Nephron progenitor cell (in vitro differentiated cells): ENCODE results near the gene GPC3.
A peak's percentile ranks its signal among the peaks of the same experiment; 100 is the strongest.

Experiments used
- DNase-seq: peaks from one replicate; pipeline ENCODE4 v3.0.0; 2021
- H3K27ac Mint-ChIP-seq: 2 replicates; pipeline ENCODE4 v1.8.0; 2021; ENCODE audit warnings: mild to moderate bottlenecking, moderate library complexity, mixed read lengths
- H3K27me3 Mint-ChIP-seq: 2 replicates; pipeline ENCODE4 v1.8.0; 2021; ENCODE audit warnings: mild to moderate bottlenecking, low read depth, mixed read lengths; ENCODE audit not compliant: poor library complexity
- H3K36me3 Mint-ChIP-seq: 2 replicates; pipeline ENCODE4 v1.8.0; 2021; ENCODE audit warnings: low read depth, mixed read lengths
- H3K4me1 Mint-ChIP-seq: 2 replicates; pipeline ENCODE4 v1.8.0; 2021; ENCODE audit warnings: mixed read lengths
- H3K4me3 Mint-ChIP-seq: 2 replicates; pipeline ENCODE4 v1.8.0; 2021; ENCODE audit warnings: mild to moderate bottlenecking, moderate library complexity, mixed read lengths
- H3K9me3 Mint-ChIP-seq: 2 replicates; pipeline ENCODE4 v1.8.0; 2021; ENCODE audit warnings: mild to moderate bottlenecking, moderate library complexity, mixed read lengths
- CTCF ChIP-seq: fragments of 200-600 bp; sonication (generic); IDR thresholded peaks from 2 replicates; pipeline ENCODE4 v1.5.0; 2021; ENCODE audit warnings: antibody characterized with exemption

The GPC3 gene

GRCh38 chrX:133970076-133970475 lies 15.3 kb downstream of the GPC3 start:
- Mint-ChIP-seq H3K27me3 (no peaks in the 10 kb centered on the region), H3K27ac (peak overlapping the region; percentile 86), H3K4me1 (peaks cover 65% of the 10 kb centered on the region), H3K36me3 (peaks cover 24% of the 10 kb centered on the region), H3K9me3 (peaks cover 9% of the 10 kb centered on the region), H3K4me3 (peak overlapping the region; percentile 30)
- DNase-seq = peak; percentile 78
- no peak for TF ChIP-seq CTCF

GRCh38 chrX:133969191-133969590 lies 16.2 kb downstream of the GPC3 start:
- H3K4me1 Mint-ChIP-seq = peaks cover 73% of the 10 kb centered on the region
- no peak for DNase-seq
- H3K27ac Mint-ChIP-seq = peak overlapping the region; percentile 86

DNA sequence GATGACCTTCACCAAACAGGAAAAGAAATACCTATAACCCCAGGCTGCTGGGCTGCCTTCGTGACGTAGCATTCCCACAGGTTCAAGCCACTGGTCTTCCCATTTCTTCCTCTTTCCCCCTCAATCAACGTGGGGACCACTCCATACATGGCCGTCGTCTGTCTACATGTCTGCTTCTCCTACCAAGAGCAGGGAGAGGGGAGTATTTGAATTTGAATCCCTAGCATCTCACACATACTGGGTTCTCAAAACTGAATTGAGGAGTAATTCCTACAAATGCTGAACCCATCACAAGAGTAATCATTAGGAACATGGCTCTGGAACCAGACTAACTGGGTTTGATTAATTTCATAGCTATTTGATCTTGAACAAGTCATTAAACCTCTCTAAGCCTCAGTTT lies 17.3 kb downstream of the GPC3 start:
- no peak overlapping the region for H3K4me3 Mint-ChIP-seq
- TF ChIP-seq CTCF = no peak
- no peaks in the 10 kb centered on the region for H3K27me3 Mint-ChIP-seq
- H3K27ac Mint-ChIP-seq = no peak overlapping the region
- DNase-seq = no peak
- peaks cover 5% of the 10 kb centered on the region for H3K9me3 Mint-ChIP-seq
- peaks cover 19% of the 10 kb centered on the region for H3K36me3 Mint-ChIP-seq
- H3K4me1 Mint-ChIP-seq = peaks cover 73% of the 10 kb centered on the region

More at GRCh38 chrX:133969191-133969590, 16.2 kb downstream of the GPC3 start:
- Mint-ChIP-seq H3K9me3 (peaks cover 9% of the 10 kb centered on the region), H3K27me3 (no peaks in the 10 kb centered on the region), H3K36me3 (peaks cover 17% of the 10 kb centered on the region), H3K4me3 (peak overlapping the region; percentile 51)
- TF ChIP-seq CTCF = no peak

DNA sequence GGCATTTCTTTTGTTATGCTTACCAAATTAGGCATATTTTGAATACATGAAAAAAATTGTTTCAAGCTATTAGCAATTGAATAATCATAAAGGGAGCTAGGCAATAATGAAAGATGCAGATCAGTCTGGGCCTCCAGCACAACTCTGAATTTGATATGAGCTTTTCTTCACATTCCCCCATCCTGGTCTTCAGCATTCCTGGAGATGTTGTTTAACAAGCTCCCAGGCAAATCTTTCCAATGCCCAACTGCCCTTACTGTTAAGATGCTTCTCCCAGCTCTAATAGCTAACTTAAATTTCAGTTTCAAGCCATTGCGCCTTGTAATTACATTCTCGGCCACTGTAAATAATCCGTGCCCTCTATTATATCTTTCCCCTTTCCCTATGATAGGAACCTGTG lies 19.2 kb downstream of the GPC3 start:
- DNase-seq = no peak
- no peak for TF ChIP-seq CTCF
- no peak overlapping the region for H3K4me3 Mint-ChIP-seq
- peak overlapping the region; percentile 20 for H3K27ac Mint-ChIP-seq
- no peaks in the 10 kb centered on the region for H3K27me3 Mint-ChIP-seq
- H3K9me3 Mint-ChIP-seq = no peaks in the 10 kb centered on the region
- peaks cover 66% of the 10 kb centered on the region for H3K4me1 Mint-ChIP-seq
- peaks cover 12% of the 10 kb centered on the region for H3K36me3 Mint-ChIP-seq

DNA sequence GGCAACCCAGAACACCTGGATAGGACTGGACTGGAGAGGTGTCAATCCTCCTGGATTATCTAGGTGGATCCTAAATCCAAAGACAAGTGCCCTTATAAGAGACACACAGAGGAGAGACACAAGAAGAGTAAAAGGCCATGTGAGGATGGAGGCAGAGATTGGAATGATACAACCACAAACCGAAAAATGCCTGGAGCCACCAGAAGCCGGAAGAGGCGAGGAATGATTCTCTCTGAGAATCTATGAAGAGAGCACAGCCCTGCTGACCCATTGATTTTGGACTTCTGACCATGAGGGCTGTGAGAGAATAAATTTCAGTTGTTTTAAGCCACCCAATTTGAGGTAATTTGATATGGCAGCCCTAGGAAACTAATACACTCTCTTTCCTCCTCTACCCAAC lies 20.1 kb downstream of the GPC3 start:
- DNase-seq = no peak
- Mint-ChIP-seq H3K4me1 (peaks cover 57% of the 10 kb centered on the region), H3K36me3 (peaks cover 12% of the 10 kb centered on the region), H3K27ac (peak overlapping the region; percentile 71), H3K9me3 (no peaks in the 10 kb centered on the region), H3K27me3 (no peaks in the 10 kb centered on the region), H3K4me3 (peak overlapping the region; percentile 7)
- no peak for TF ChIP-seq CTCF

- H3K27ac Mint-ChIP-seq = no peak overlapping the region
- H3K9me3 Mint-ChIP-seq = no peaks in the 10 kb centered on the region
- H3K27me3 Mint-ChIP-seq = peaks cover 2% of the 10 kb centered on the region
- H3K4me3 Mint-ChIP-seq = no peak overlapping the region
- H3K4me1 Mint-ChIP-seq = peaks cover 18% of the 10 kb centered on the region
- TF ChIP-seq CTCF = no peak
- no peak for DNase-seq
- H3K36me3 Mint-ChIP-seq = peaks cover 42% of the 10 kb centered on the region
Observed at GRCh38 chrX:133961046-133961445, 24.3 kb downstream of the GPC3 start.
